GM10248 (cell line): Measurements from ENCODE around the gene OR51V1.

ENCODE experiments used
- CTCF ChIA-PET: fragments of 300-600 bp; sonication (Branson Sonifier 250); formaldehyde crosslinking; extraction: SDS; loops from one replicate; lab custom pipeline; 2021; ENCODE audit warnings: antibody characterized with exemption; lab: Yijun Ruan, JAX
- POLR2A ChIA-PET: fragments of 350-650 bp; sonication (Branson Sonifier 250); formaldehyde crosslinking; extraction: SDS; loops from one replicate; lab custom pipeline; 2020; ENCODE audit warnings: antibody characterized with exemption; lab: Yijun Ruan, JAX
- DNase-seq: peaks from one replicate; pipeline ENCODE4 v3.0.0; 2012; ENCODE audit errors: extremely low spot score
- TF ChIP-seq, protein P1 (sequence below): IDR thresholded peaks from 2 replicates; pipeline ENCODE4 v1.5.1; 2012; ENCODE audit warnings: mild to moderate bottlenecking, low read depth; ENCODE audit errors: extremely low read depth, missing control alignments, control extremely low read depth

OR51V1 gene

DNA sequence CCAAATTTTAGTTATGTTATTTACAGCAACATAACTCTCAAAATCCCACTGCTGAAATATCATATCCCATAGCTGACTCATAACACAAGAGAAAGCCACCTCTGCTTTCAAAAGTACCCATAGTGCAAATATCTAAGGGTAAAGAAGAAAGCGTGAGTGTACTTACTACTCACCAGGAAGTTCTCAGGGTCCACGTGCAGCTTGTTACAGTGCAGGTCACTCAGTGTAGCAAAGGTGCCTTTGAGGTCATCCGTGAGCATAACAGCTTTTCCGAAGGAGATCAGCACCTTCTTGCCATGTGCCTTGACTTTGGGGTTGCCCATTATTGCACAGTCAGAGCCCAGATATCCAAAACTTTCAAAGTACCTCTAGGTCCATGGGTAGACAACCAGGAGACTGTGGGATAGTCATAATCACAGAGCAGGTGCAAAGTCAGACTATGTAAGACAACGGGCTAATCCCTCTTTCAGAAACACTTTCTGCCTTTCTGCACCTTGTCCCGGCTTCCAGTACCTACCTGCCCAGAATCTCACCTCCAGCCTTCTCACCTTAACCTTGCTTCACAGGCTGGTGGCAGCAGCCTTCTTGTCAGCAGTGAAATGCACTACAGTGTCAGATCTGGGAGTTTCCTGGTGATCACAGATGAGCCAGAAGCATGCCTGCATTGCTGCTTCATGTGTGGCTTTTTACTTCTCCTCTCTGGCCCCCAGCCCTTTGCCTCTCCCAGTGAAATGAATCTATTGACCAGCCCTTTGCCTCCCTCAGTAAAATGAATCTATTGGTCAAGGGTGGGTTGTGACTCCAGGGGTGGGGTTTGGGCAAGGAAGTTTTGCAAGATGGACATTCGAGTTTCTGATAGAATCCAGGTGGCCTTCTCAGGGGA, 42.7 kb upstream of the OR51V1 start:
- DNase-seq, result no peak
- ChIA-PET CTCF (no interaction called here), POLR2A (no interaction called here)

DNA sequence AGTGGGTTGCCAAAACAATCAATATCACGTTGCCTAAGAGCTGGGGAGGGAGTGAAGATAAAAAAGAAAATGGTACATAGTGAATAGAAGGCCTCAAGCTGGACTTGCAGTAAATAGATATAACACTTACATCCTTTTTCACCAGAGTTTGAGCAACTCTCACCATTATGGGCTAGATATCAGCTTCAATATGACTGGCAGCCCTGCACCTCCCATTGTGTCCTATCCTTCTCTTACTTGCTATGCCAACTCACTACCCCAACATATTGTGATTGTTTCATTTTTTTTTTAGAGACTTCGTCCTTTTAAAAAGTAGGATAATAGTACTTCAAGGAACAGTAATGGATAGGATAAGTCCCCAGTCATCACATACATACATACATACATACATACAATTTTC, 41.7 kb upstream of the OR51V1 start:
- DNase-seq, result no peak
- TF ChIP-seq, protein P1, sequence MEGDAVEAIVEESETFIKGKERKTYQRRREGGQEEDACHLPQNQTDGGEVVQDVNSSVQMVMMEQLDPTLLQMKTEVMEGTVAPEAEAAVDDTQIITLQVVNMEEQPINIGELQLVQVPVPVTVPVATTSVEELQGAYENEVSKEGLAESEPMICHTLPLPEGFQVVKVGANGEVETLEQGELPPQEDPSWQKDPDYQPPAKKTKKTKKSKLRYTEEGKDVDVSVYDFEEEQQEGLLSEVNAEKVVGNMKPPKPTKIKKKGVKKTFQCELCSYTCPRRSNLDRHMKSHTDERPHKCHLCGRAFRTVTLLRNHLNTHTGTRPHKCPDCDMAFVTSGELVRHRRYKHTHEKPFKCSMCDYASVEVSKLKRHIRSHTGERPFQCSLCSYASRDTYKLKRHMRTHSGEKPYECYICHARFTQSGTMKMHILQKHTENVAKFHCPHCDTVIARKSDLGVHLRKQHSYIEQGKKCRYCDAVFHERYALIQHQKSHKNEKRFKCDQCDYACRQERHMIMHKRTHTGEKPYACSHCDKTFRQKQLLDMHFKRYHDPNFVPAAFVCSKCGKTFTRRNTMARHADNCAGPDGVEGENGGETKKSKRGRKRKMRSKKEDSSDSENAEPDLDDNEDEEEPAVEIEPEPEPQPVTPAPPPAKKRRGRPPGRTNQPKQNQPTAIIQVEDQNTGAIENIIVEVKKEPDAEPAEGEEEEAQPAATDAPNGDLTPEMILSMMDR, result no peak
- CTCF ChIA-PET, result no interaction called here
- POLR2A ChIA-PET, result no interaction called here

More for the DNA sequence above, 42.7 kb upstream of the OR51V1 start:
- TF ChIP-seq, protein P1, result no peak

GRCh38 chr11:5241458-5241857, 41.0 kb upstream of the OR51V1 start:
- ChIA-PET CTCF (no interaction called here), POLR2A (no interaction called here)
- no peak for DNase-seq
- TF ChIP-seq, protein P1, result no peak

- CTCF ChIA-PET, result interaction anchor here (1.1 kb wide), 1 partner anchor 9 kb away, joined by 3 read pairs; no protein-coding TSS in a partner anchor
- TF ChIP-seq, protein P1, result no peak
- no peak for DNase-seq
- POLR2A ChIA-PET, result interaction anchor here (0.6 kb wide), 1 partner anchor 1316 kb away, joined by 4 read pairs; no protein-coding TSS in a partner anchor
Observed at GRCh38 chr11:5240458-5240857, 40.0 kb upstream of the OR51V1 start.

DNA sequence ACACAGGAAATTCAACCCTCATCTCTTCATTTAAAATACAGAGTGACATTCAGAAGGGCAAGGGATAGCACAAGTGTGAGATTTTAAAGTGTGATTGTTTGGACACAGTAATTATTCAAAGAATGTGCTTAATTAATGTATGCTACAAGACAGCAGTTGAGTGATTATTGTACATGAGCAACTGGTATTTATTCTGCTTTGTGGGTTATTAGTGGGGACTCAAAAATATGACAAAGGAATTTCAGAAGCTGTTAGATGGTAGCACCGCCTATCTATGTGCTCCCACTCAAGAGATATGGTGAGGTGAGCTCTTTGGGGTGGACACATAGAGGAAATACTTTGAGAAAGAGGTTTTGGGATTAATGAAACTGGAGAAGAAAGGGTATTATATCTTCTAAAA, 39.6 kb upstream of the OR51V1 start:
- CTCF ChIA-PET, result interaction anchor here (1.1 kb wide), 1 partner anchor 9 kb away, joined by 3 read pairs; no protein-coding TSS in a partner anchor
- POLR2A ChIA-PET, result no interaction called here
- DNase-seq, result no peak
- TF ChIP-seq, protein P1, result no peak

GRCh38 chr11:5239046-5239445, 38.6 kb upstream of the OR51V1 start:
- ChIA-PET CTCF (no interaction called here), POLR2A (no interaction called here)
- no peak for DNase-seq
- TF ChIP-seq, protein P1, result no peak
